ENCODE results near the gene ARHGAP25.

Gene ARHGAP25

GRCh38 chr2:68734688-68735525 lies at the start of gene ARHGAP25:
TSS of gene ARHGAP25 (plus strand) at chr2:68734811. CDS start at chr2:68735200, 389 bp downstream.
- peak; percentile 90 for DNase-seq

GRCh38 chr2:68686178-68686577 lies 48.4 kb upstream of the ARHGAP25 start:
- DNase-seq: no peak

GRCh38 chr2:68687018-68687417 lies 47.6 kb upstream of the ARHGAP25 start:
- DNase-seq: no peak

DNA sequence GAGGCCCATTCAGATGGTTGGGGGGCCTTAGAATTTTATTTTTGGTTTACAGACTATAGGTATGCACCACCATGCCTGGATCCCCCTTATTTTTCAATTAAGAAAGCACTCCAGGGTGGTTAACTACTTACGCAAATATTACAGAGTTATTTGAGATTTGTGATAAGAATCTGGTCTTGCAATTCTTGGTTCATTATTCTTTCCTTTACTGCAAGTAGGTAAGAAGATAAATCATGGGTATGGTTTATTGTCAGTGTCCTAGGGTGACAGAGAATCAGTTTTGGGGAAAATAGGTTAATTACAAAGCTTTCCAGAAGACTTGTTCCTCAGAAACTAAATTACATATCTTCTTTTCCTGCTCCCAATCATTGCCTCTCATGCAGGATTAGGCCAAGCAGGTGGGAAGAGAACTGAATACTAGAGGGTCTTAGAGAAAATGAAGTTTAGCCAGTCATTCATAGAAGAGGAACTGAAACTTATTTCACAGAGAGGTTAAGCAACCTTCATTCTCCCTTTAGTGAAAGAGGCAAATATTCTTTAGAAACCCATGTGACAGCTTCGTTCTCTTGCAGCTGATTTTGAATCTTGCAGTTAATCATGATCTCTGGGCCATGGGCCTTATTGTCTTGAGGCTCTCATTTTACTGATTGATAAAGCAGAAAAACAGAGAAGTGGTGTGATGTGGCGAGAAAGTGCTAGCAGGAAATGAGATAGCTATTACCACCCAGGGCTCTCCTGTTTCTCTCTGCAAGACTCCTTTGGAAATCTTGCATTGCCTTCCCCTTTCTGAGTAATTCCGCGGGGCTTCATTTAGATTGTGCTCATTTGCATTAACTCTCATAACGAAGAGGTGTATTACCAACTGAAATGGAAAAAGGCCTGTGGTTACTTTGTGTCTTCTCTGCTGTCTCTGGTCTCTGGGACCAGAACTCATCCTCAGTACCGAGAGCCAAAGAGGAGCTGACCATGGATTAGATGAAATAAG lies 44.8 kb upstream of the ARHGAP25 start:
- peak; percentile 68 for DNase-seq

DNA sequence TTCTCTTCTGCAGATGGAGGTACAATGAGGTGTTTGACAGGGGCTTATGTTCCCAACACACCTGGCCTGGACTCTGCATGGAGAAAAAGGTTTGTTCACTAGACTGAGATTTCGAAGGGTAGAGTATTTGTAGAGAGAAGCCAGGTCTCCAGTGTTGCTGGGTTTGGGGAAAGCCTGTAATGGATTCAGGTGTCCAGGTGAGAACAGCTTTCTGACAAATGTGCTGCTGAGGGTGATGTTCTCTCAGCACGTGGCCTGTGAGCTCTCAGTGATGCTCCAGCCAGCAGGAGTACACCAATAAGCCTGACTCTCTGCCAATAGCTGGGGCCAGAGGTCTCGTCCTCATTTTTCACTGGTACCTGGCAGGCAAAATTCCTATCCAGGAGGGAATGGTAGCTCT lies 43.8 kb upstream of the ARHGAP25 start:
- no peak for DNase-seq

- DNase-seq: no peak
Measured at GRCh38 chr2:68692511-68692910, 42.1 kb upstream of the ARHGAP25 start.

DNA sequence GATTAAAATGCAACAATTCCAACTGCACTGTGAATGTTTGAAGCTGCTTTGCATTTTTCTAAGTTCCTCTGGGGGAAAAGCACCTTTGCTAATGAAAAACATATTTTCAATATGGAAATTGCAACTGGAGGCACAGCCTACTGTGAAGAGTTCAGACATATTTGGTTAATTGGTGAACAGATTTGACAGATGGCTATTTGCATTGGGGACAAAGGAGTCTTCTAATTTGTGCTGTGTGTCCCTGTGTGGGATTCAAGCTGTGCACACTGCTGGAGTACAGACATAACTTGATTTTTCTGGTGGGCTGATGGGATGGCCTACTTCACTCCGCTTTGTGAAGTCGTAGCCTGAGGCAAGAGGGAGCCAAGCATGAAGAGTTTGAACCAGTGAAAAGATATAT lies 40.7 kb upstream of the ARHGAP25 start:
- no peak for DNase-seq

DNA sequence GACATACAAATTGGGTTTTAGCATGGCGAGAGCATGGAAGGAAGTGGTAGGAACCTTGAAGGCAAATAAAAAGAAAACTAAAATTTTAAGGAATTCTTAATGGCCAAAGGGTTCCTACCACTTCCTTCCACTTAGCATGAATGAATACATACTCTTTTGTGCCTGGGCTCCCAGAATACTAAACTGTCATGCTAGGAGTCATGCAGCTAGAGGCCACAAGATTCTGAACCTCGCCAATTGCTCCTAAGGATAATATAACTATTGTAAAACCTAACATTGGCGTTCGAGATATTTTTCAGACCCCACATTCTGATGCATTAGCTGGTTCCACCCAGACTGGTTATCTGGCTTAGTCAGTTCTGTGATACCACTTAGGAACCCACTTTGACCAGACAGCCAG lies 38.6 kb upstream of the ARHGAP25 start:
- DNase-seq: no peak

DNA sequence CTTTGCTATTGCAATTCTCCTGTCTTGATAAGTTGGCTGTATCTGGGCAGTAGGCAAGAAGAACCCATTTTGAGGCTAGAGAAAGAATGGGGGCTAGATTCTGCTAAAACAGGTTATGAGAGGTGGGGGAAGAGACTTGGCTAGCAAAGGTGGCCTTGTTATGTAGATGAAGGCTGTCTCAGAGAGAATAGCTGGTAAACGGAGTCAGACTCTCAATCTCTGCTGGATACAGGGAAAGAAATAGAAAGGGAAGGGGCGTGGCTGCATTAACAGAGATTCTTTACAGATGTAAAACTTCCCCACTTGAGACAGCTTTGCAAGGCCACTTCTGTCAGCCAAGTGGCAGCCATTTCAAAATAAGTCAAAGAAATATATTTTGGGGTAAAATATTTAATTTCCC lies 38.1 kb upstream of the ARHGAP25 start:
- DNase-seq: no peak

GRCh38 chr2:68698567-68699377 lies 35.8 kb upstream of the ARHGAP25 start:
- no peak for DNase-seq

GRCh38 chr2:68700560-68700959 lies 34.1 kb upstream of the ARHGAP25 start:
- DNase-seq: no peak

- no peak for DNase-seq
Measured at GRCh38 chr2:68706637-68707036, 28.0 kb upstream of the ARHGAP25 start.

GRCh38 chr2:68708629-68709028 lies 26.0 kb upstream of the ARHGAP25 start:
- no peak for DNase-seq

DNA sequence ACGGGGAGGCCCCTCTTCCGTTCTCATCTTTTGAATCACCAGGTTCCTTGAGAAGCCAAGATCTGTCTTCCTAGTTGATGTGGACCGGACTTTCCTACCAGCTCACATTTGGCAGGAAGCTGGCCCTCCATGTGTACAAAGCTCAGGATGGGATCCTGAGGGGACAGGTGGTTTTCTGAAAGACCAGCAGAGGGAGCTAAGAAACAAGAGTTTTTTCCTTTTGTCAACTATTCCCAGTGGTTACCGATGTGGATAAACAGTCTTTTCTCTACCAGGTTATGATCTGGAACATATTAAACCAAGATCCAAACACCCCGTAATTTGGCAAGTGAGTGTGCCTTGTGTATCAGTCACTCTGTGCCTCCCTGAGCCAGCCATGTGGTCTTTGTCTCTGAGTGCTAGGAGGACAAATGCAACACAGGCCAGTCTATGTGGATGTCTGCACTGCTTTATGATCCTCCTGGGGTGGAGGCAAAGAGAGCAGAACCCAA lies 25.1 kb upstream of the ARHGAP25 start:
- DNase-seq: peak; percentile 61

- DNase-seq: no peak
Measured at GRCh38 chr2:68710336-68710735, 24.3 kb upstream of the ARHGAP25 start.

GRCh38 chr2:68710756-68711155 lies 23.9 kb upstream of the ARHGAP25 start:
- DNase-seq: no peak

GRCh38 chr2:68714866-68715265 lies 19.7 kb upstream of the ARHGAP25 start:
- DNase-seq: peak; percentile 76

- DNase-seq: peak; percentile 68
Measured at GRCh38 chr2:68715353-68716041, 19.1 kb upstream of the ARHGAP25 start.

DNA sequence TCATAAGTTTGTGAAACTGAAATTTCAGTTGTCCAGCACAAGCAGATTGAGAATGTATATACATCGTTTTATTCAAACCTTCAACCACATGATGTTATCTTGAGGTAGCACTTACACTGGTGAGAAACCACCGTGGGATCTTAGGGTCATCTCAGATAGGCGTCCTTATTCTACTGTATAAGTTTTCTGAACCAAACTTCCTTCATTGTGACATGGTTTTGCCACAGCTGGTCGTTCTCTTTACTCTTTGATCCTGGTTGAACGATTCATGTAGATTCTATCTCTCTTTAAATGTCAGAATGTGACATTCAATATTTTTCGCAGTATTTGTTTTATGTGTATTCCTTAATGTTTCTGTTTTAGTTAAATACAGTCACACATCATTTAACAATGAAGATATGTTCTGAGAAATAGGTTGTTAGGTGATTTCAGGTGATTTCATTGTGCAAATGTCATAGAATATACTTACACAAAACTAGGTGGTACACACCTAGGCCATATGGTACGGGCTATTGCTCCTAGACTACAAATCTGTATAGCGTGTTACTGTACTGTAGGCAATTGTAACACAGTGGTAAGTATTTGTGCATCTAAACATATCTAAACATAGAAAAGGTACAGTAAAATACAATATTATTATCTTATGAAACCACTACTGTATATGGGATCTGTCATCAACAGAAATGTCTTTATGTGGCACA lies 17.9 kb upstream of the ARHGAP25 start:
- DNase-seq: peak; percentile 71

DNA sequence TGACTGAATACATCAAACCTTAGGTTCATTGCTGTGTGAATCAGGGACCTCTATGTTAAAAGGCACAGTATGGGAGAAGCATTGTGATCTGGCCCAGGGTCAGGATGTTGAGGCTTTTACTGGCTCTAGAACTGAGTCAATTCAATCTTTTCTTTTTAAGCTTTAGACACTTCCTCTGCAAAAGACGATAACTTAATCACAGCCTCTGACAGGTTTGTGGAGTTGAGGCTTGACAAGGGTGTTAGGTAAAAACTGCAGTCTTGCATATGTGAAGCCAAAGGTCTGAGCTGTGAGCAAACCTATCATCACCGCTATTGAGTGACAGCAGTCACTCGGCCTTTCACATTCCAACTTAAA lies 17.3 kb upstream of the ARHGAP25 start:
- DNase-seq: peak; percentile 95

DNA sequence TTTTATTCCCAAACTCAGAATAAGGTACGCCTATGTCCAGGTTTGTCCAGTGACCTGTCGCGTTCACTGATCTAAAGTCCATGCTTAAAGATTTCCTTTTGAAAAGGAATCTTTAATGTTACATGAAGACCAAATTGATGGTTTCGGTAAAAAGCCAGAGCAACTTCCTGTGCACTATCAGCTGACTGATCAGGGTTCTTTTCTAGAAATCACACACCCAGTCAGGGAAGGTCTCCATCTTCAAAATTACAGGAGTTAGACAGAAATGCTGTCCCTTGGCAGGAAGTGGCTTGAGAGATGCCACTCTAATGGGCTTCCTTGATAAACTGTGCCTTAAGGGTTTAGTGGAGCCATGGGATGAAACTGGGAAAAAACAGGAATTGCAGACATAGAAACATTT lies 14.7 kb upstream of the ARHGAP25 start:
- peak; percentile 86 for DNase-seq
